Measurements from ENCODE around the gene ATP7B.

DNA sequence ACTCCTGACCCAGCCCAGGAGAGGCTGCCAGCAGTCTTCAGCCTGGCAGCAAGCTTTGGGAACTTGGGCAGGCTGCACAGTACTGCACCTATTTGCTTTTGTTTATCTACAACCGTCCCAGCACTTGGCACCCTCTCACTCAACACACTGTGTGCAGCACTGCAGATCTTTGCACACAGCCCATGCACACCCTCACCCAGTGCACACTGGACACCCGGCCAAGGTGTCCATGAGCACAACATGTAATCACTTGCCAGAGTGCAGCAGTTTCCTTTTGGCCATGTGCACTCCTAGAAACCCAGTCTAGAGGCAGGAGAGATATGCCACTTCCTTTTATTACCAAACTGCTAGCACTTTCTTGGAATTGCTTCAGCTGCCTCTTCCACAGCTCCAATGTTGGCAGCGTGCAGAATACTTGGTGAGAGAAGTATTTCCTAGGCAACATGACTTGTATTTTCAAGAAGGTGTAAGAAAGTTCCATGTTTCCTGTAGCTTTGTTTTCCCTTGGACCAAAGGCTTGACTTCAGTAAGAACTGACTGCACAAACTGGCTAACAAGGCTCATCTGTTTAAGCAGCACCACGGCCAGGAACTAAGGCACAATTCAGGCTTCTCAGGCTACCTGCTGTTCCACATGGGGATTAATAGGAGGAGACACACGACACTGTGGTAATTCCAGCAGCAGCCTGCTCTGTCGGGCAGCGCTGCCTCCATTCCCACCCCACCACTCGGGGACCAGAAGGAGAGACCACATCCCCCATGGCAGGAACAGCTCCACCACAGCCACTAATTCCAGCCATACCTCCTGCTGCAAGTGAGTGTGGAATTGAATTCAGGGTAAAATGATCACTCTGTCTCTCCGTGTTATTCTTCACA lies 15.3 kb downstream of the ATP7B start:
- TF ChIP-seq EZH2 (optimal IDR thresholded peaks at IDR 0.05; ENCODE audit: low read depth, low read length) = no peak
- TF ChIP-seq, protein P1, sequence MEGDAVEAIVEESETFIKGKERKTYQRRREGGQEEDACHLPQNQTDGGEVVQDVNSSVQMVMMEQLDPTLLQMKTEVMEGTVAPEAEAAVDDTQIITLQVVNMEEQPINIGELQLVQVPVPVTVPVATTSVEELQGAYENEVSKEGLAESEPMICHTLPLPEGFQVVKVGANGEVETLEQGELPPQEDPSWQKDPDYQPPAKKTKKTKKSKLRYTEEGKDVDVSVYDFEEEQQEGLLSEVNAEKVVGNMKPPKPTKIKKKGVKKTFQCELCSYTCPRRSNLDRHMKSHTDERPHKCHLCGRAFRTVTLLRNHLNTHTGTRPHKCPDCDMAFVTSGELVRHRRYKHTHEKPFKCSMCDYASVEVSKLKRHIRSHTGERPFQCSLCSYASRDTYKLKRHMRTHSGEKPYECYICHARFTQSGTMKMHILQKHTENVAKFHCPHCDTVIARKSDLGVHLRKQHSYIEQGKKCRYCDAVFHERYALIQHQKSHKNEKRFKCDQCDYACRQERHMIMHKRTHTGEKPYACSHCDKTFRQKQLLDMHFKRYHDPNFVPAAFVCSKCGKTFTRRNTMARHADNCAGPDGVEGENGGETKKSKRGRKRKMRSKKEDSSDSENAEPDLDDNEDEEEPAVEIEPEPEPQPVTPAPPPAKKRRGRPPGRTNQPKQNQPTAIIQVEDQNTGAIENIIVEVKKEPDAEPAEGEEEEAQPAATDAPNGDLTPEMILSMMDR (IDR thresholded peaks at IDR 0.05; ENCODE audit: low read length) = no peak
